Muscle layer of colon (tissue), 2 donors: ENCODE measurements around the gene TRPM5.

Source experiments
- H3K27ac ChIP-seq: one replicate; pipeline ENCODE4 v1.7.0; 2013; ENCODE audit warnings: low read depth, mild to moderate bottlenecking, low read length, moderate library complexity
- H3K27me3 ChIP-seq, 2 donors: one replicate each; pipeline ENCODE4 v1.7.0; 2013; ENCODE audit warnings: low read length in 2 of 2, mild to moderate bottlenecking in 2 of 2; ENCODE audit not compliant: insufficient read depth in 2 of 2, control insufficient read depth in 1 of 2
- H3K36me3 ChIP-seq: one replicate; pipeline ENCODE4 v1.7.0; 2013; ENCODE audit warnings: mild to moderate bottlenecking, low read length; ENCODE audit not compliant: insufficient read depth
- H3K4me1 ChIP-seq: one replicate; pipeline ENCODE4 v1.7.0; 2013; ENCODE audit warnings: mild to moderate bottlenecking, low read length; ENCODE audit not compliant: insufficient read depth
- H3K4me3 ChIP-seq, 2 donors: one replicate each; pipeline ENCODE4 v1.7.0; 2013; ENCODE audit warnings: low read length in 2 of 2, low read depth in 1 of 2, mild to moderate bottlenecking in 1 of 2, moderate library complexity in 1 of 2
- H3K9ac ChIP-seq: one replicate; pipeline ENCODE4 v1.7.0; 2013; ENCODE audit warnings: low read length
- H3K9me3 ChIP-seq: one replicate; pipeline ENCODE4 v1.7.0; 2013; ENCODE audit warnings: mild to moderate bottlenecking, low read length
- donor health status: abdominal sarcoma.
- donor health status: Adenocarcinoma of cecum.

TRPM5 gene

GRCh38 chr11:2467695-2468055 lies 23.4 kb upstream of the TRPM5 start:
- Histone ChIP-seq H3K27ac (no peak overlapping the region), H3K4me1 (no peaks in the 10 kb centered on the region), H3K9me3 (no peaks in the 10 kb centered on the region), H3K9ac (no peak overlapping the region), H3K4me3 (no peak overlapping the region), H3K36me3 (no peaks in the 10 kb centered on the region), H3K27me3 (peaks cover 3 to 6% of the 10 kb centered on the region in 2 donors)

GRCh38 chr11:2466869-2467694 lies 22.8 kb upstream of the TRPM5 start:
- Histone ChIP-seq H3K4me3 (no peak overlapping the region), H3K4me1 (no peaks in the 10 kb centered on the region), H3K27ac (no peak overlapping the region), H3K9ac (no peak overlapping the region), H3K9me3 (no peaks in the 10 kb centered on the region), H3K36me3 (no peaks in the 10 kb centered on the region), H3K27me3 (peaks cover 0 to 3% of the 10 kb centered on the region in 2 donors)

- Histone ChIP-seq H3K9ac (no peak overlapping the region), H3K9me3 (no peaks in the 10 kb centered on the region), H3K27me3 (no peaks in the 10 kb centered on the region), H3K4me3 (no peak overlapping the region), H3K36me3 (no peaks in the 10 kb centered on the region), H3K27ac (no peak overlapping the region), H3K4me1 (no peaks in the 10 kb centered on the region)
These were observed 21.9 kb upstream of the TRPM5 start for GRCh38 chr11:2466069-2466801.

GRCh38 chr11:2465202-2466068 lies 21.1 kb upstream of the TRPM5 start:
- no peak overlapping the region for H3K4me3 ChIP-seq
- H3K9ac ChIP-seq, result no peak overlapping the region
- H3K36me3 ChIP-seq, result no peaks in the 10 kb centered on the region
- no peaks in the 10 kb centered on the region for H3K27me3 ChIP-seq
- H3K4me1 ChIP-seq, result no peaks in the 10 kb centered on the region
- no peak overlapping the region for H3K27ac ChIP-seq
- no peaks in the 10 kb centered on the region for H3K9me3 ChIP-seq

GRCh38 chr11:2464451-2465165 lies 20.3 kb upstream of the TRPM5 start:
- Histone ChIP-seq H3K27ac (no peak overlapping the region), H3K27me3 (no peaks in the 10 kb centered on the region), H3K4me3 (no peak overlapping the region), H3K4me1 (no peaks in the 10 kb centered on the region), H3K36me3 (no peaks in the 10 kb centered on the region), H3K9ac (no peak overlapping the region), H3K9me3 (no peaks in the 10 kb centered on the region)

- Histone ChIP-seq H3K4me3 (no peak overlapping the region), H3K9me3 (no peaks in the 10 kb centered on the region), H3K36me3 (no peaks in the 10 kb centered on the region), H3K27ac (no peak overlapping the region), H3K4me1 (no peaks in the 10 kb centered on the region), H3K9ac (no peak overlapping the region), H3K27me3 (no peaks in the 10 kb centered on the region)
These were observed 19.5 kb upstream of the TRPM5 start for GRCh38 chr11:2463766-2464277.

GRCh38 chr11:2462986-2463765 lies 18.9 kb upstream of the TRPM5 start:
- Histone ChIP-seq H3K9ac (no peak overlapping the region), H3K4me3 (no peak overlapping the region), H3K27me3 (no peaks in the 10 kb centered on the region), H3K27ac (no peak overlapping the region), H3K9me3 (no peaks in the 10 kb centered on the region), H3K4me1 (no peaks in the 10 kb centered on the region), H3K36me3 (no peaks in the 10 kb centered on the region)

- H3K36me3 ChIP-seq, result no peaks in the 10 kb centered on the region
- no peaks in the 10 kb centered on the region for H3K27me3 ChIP-seq
- H3K4me1 ChIP-seq, result no peaks in the 10 kb centered on the region
- no peak overlapping the region for H3K9ac ChIP-seq
- H3K4me3 ChIP-seq, result no peak overlapping the region
- H3K9me3 ChIP-seq, result no peaks in the 10 kb centered on the region
- no peak overlapping the region for H3K27ac ChIP-seq
These were observed 18.2 kb upstream of the TRPM5 start for GRCh38 chr11:2462543-2462985.

GRCh38 chr11:2461956-2462542 lies 17.7 kb upstream of the TRPM5 start:
- no peaks in the 10 kb centered on the region for H3K9me3 ChIP-seq
- no peaks in the 10 kb centered on the region for H3K4me1 ChIP-seq
- no peak overlapping the region for H3K27ac ChIP-seq
- no peaks in the 10 kb centered on the region for H3K36me3 ChIP-seq
- no peak overlapping the region for H3K9ac ChIP-seq
- H3K4me3 ChIP-seq, result no peak overlapping the region
- H3K27me3 ChIP-seq, result no peaks in the 10 kb centered on the region
